K562 (cell line): ENCODE results near the gene KLHL29. TPM values are rescaled to one million over a fixed set of nuclear protein-coding genes. Genes with fewer than 3 reads are reported as not detected.

Source experiments
- ATAC-seq: fragments of 200-7000 bp; cut with Tn5 transposase; 3 replicates; pipeline ENCODE4 v1.9.1; 2020; ENCODE audit warnings: moderate library complexity
- BruUV-seq: library from RNA; stranded (reverse); fragments of 400-500 nt; replicated peaks from 2 replicates; lab custom pipeline; 2021; lab: Mats Ljungman, UMichigan
- CTCF ChIA-PET: fragments of 300-600 bp; formaldehyde crosslinking; extraction: SDS; loops from one replicate; lab custom pipeline; 2021; ENCODE audit warnings: low intra/inter-chr PET ratio; lab: Yijun Ruan, JAX
- POLR2A ChIA-PET: fragments of 300-600, 350-650 bp; sonication (Branson Sonifier 250); formaldehyde crosslinking; extraction: SDS; loops from one replicate; lab custom pipeline; 2021; ENCODE audit warnings: antibody characterized with exemption, inconsistent platforms; lab: Yijun Ruan, JAX
- DNase-seq, 4 experiments: peaks; one replicate each; pipeline versions ENCODE4 v3.0.0 to v3.0.0-alpha.2; 2011 to 2018; ENCODE audit warnings: low spot score in 3 of 4, mixed read lengths in 3 of 4; ENCODE audit errors: extremely low read depth in 1 of 4
- FAIRE-seq: peaks from 2 replicates; lab custom pipeline; 2011; peaks lifted over from hg19 to GRCh38; lab: Jason Lieb, UNC
- H2AFZ ChIP-seq: 2 replicates; pipeline ENCODE4 v1.6.0; 2011; ENCODE audit warnings: low read depth, low read length, control low read depth, inconsistent platforms
- H3K27ac ChIP-seq: fragments of 200-600 bp; 3 replicates; pipeline ENCODE4 v1.8.0; 2011; ENCODE audit warnings: low read depth, mild to moderate bottlenecking, control low read depth, inconsistent platforms, low read length, moderate library complexity, mixed read lengths; ENCODE audit errors: extremely low read depth
- H3K27me3 ChIP-seq, 2 experiments: fragments of 300-600 bp in 1 of 2; 2 replicates in 1 of 2; 3 replicates in 1 of 2; pipeline versions ENCODE4 v1.6.0 to v1.8.0; 2011; ENCODE audit warnings: inconsistent platforms in 2 of 2, low read length in 2 of 2, mild to moderate bottlenecking in 1 of 2, mixed read lengths in 1 of 2, moderate library complexity in 1 of 2; ENCODE audit not compliant: control insufficient read depth in 2 of 2, insufficient read depth in 2 of 2
- H3K36me3 ChIP-seq: fragments of 300-600 bp; 3 replicates; pipeline ENCODE4 v1.8.0; 2011; ENCODE audit warnings: mild to moderate bottlenecking, low read length, inconsistent platforms; ENCODE audit not compliant: control insufficient read depth, insufficient read depth
- H3K4me1 ChIP-seq, 2 experiments: fragments of 200-600 bp in 1 of 2; replicated peaks in 1 of 2; 2 replicates in 1 of 2; 3 replicates in 1 of 2; pipeline versions ENCODE4 v1.5.1 to v1.8.0; 2011; ENCODE audit warnings: inconsistent platforms in 2 of 2, low read length in 2 of 2, mild to moderate bottlenecking in 1 of 2, mixed read lengths in 1 of 2, moderate library complexity in 1 of 2; ENCODE audit not compliant: control insufficient read depth in 2 of 2, insufficient read depth in 2 of 2
- H3K4me2 ChIP-seq: 2 replicates; pipeline ENCODE4 v1.6.1; 2011; ENCODE audit warnings: low read length, control low read depth, inconsistent platforms, mixed read lengths; ENCODE audit not compliant: insufficient read depth
- H3K4me3 ChIP-seq: fragments of 200-600 bp; sonication (generic), shearing (Covaris generic); 2 replicates; pipeline ENCODE4 v1.5.1; 2016; ENCODE audit warnings: control low read depth, inconsistent platforms
- H3K79me2 ChIP-seq: fragments of 200-600 bp; 3 replicates; pipeline ENCODE4 v1.8.0; 2011; ENCODE audit warnings: low read length, inconsistent platforms; ENCODE audit not compliant: control insufficient read depth, insufficient read depth
- H3K9ac ChIP-seq, 2 experiments: 2 replicates each; pipeline versions ENCODE4 v1.6.0 to v1.6.1; 2011; ENCODE audit warnings: low read depth in 2 of 2, low read length in 2 of 2, control low read depth in 1 of 2, inconsistent platforms in 1 of 2, mild to moderate bottlenecking in 1 of 2, mixed read lengths in 1 of 2; ENCODE audit not compliant: insufficient read depth in 1 of 2
- H3K9me1 ChIP-seq: one replicate; pipeline ENCODE4 v1.6.0; 2011; ENCODE audit warnings: inconsistent platforms, mild to moderate bottlenecking, low read length, moderate library complexity; ENCODE audit not compliant: control insufficient read depth, insufficient read depth
- H3K9me3 ChIP-seq: replicated peaks from 2 replicates; pipeline ENCODE4 v1.5.1; 2011; ENCODE audit warnings: low read depth, low read length, inconsistent platforms; ENCODE audit not compliant: control insufficient read depth, insufficient read depth
- H4K20me1 ChIP-seq: replicated peaks from 2 replicates; pipeline ENCODE4 v1.6.1; 2011; ENCODE audit warnings: low read length, inconsistent platforms, mixed read lengths; ENCODE audit not compliant: control insufficient read depth, insufficient read depth
- E2F4 ChIP-seq: sonication (generic); formaldehyde crosslinking; IDR thresholded peaks from 2 replicates; pipeline ENCODE4 v1.8.0; 2022; ENCODE audit warnings: mild to moderate bottlenecking, low read depth, missing genetic modification reagents
- EP400 ChIP-seq: fragments of 450-650 bp; IDR thresholded peaks from 2 replicates; pipeline ENCODE4 v1.6.1; 2017; ENCODE audit warnings: antibody characterized with exemption, mild to moderate bottlenecking, moderate library complexity
- HMG20B ChIP-seq: fragments of 250-450 bp; sonication (Bioruptor Pico); IDR thresholded peaks from 2 replicates; pipeline ENCODE4 v1.5.0; 2021; ENCODE audit warnings: mild to moderate bottlenecking
- HMGXB4 ChIP-seq: sonication (generic); formaldehyde crosslinking; IDR thresholded peaks from 2 replicates; pipeline ENCODE4 v1.8.1; 2023; ENCODE audit warnings: mild to moderate bottlenecking, missing genetic modification reagents
- NCOA1 ChIP-seq: fragments of 450-650 bp; IDR thresholded peaks from 2 replicates; pipeline ENCODE4 v1.6.1; 2016; ENCODE audit warnings: low read depth
- POLR3G ChIP-seq: IDR thresholded peaks from 2 replicates; pipeline ENCODE4 v1.6.1; 2011; ENCODE audit not compliant: insufficient read length, insufficient replicate concordance; ENCODE audit errors: extremely low read depth
- PTRF ChIP-seq: fragments of 450-650 bp; IDR thresholded peaks from 2 replicates; pipeline ENCODE4 v1.6.1; 2016; ENCODE audit warnings: mild to moderate bottlenecking, missing genetic modification characterization, missing compliant biosample characterization
- RBM17 ChIP-seq: fragments of 200-400 bp; formaldehyde crosslinking; IDR thresholded peaks from 2 replicates; pipeline ENCODE4 v1.6.1; 2017; ENCODE audit warnings: low read depth, mild to moderate bottlenecking, low read length, borderline replicate concordance
- RBM22 ChIP-seq: fragments of 200-400 bp; formaldehyde crosslinking; IDR thresholded peaks from 2 replicates; pipeline ENCODE4 v1.6.1; 2018; ENCODE audit warnings: low read length, low read depth; ENCODE audit not compliant: poor library complexity, severe bottlenecking
- SMAD4 ChIP-seq: fragments of 250-450 bp; sonication (Bioruptor Pico); conservative IDR thresholded peaks from 2 replicates; pipeline ENCODE4 v1.8.0; 2021; ENCODE audit warnings: inconsistent platforms, mild to moderate bottlenecking, moderate library complexity
- SMARCA4 ChIP-seq: fragments of 450-650 bp; IDR thresholded peaks from 2 replicates; pipeline ENCODE4 v1.6.1; 2016
- ZNF318 ChIP-seq, 2 experiments: fragments of 450-650 bp; IDR thresholded peaks; 2 replicates each; pipeline ENCODE4 v1.6.1; 2016; ENCODE audit warnings: mild to moderate bottlenecking in 2 of 2, borderline replicate concordance in 1 of 2, low read depth in 1 of 2, moderate library complexity in 1 of 2
- WGBS: fragments of 100-300 bp; shearing (Covaris generic); methylation state at CpG from one replicate; pipeline ENCODE4 v1.1.6; 2016; ENCODE audit warnings: low coverage, mixed read lengths; ENCODE audit not compliant: insufficient coverage; ENCODE audit errors: missing lambda C conversion rate; 5-methylcytosine and 5-hydroxymethylcytosine counted together
- in situ Hi-C: fragments of 300-500 bp; cut with MboI; formaldehyde crosslinking; loops from 4 replicates; pipeline ENCODE4 v1.15.0; 2018; ENCODE audit warnings: inconsistent platforms, mixed read lengths
- intact Hi-C: fragments of 100-400 bp; cut with micrococcal nuclease; formaldehyde crosslinking; loops from 2 replicates; pipeline ENCODE4 v1.14.2; 2022
- polyA plus RNA-seq, 8 experiments: library from polyadenylated mRNA; depleted of rRNA in 4 of 8; stranded (reverse) in 5 of 8; unstranded in 3 of 8; fragments of >200 nt; fragmentation: Nextera tagmentation in 2 of 8; fragmentation: Illumina TruSeq in 1 of 8; extraction: Ambion mirVana in 2 of 8; extraction: Trizol in 1 of 8; gene quantifications; 2 replicates each; pipeline versions ENCODE4 v1.2.1 to v1.2.3, GENCODE V29; 2011 to 2014; ENCODE audit warnings: inconsistent platforms in 1 of 8, missing spikeins in 1 of 8
- total RNA-seq, 7 experiments: library from RNA; depleted of rRNA in 6 of 7; stranded (reverse); fragments of >200 nt in 6 of 7; fragmentation: Illumina TruSeq in 2 of 7; extraction: Trizol in 2 of 7; gene quantifications; 2 replicates each; pipeline versions ENCODE4 v1.2.1 to v1.2.3, GENCODE V29; 2011 to 2021; ENCODE audit warnings: low replicate concordance in 1 of 7

KLHL29 gene
- total and polyA plus RNA-seq, 9 of the 15 experiments (the other 6 are each of a cell fraction or from before 2014, with no cell fraction given): 0.03 to 0.31 (median 0.08) TPM; not detected in 1

- ChIA-PET CTCF (no interaction called here), POLR2A (interaction anchor here (0.8 to 1.0 kb wide), 2 partner anchors 18 to 800 kb away, joined by 3 read pairs; no protein-coding TSS in a partner anchor)
- in situ Hi-C loops: no loop called here
- intact Hi-C loops: no loop called here
- Histone ChIP-seq H2AFZ (no peak overlapping the region), H3K4me3 (no peak overlapping the region), H3K79me2 (no peaks in the 10 kb centered on the region), H3K9me1 (no peaks in the 10 kb centered on the region), H3K9ac (no peak overlapping the region), H3K27ac (no peak overlapping the region), H3K4me1 (0 out of 5 replicates have a peak, but pooled peaks cover 0 to 4% of the 10 kb centered on the region in 2 experiments), H4K20me1 (peaks cover 4% of the 10 kb centered on the region; the same call in 1 of the 2 replicates), H3K27me3 (peaks cover 28 to 90% of the 10 kb centered on the region in 2 experiments), H3K36me3 (no peaks in the 10 kb centered on the region), H3K4me2 (no peak overlapping the region), H3K9me3 (peaks cover 2% of the 10 kb centered on the region; the same call in 1 of the 2 replicates)
- 0% methylated on average over 8 of the region's 8 CpGs for WGBS
- no TSS peak for BruUV-seq
- FAIRE-seq (no peak), DNase-seq (no peak), ATAC-seq (no peak)
- no peak for TF ChIP-seq POLR3G
- TF ChIP-seq NCOA1: no peak
- TF ChIP-seq PTRF (tag): no peak
- TF ChIP-seq RBM17: no peak
- no peak for TF ChIP-seq ZNF318 (IDR thresholded peaks at IDR 0.05; ENCODE audit: borderline replicate concordance in 1 of 2, low read depth in 1 of 2)
- TF ChIP-seq HMGXB4 (CRISPR knock-in tag): no peak
- TF ChIP-seq RBM22: no peak
- no peak for TF ChIP-seq E2F4 (CRISPR knock-in tag)
- no peak for TF ChIP-seq HMG20B
- no peak for TF ChIP-seq EP400
- TF ChIP-seq SMARCA4: no peak
- no peak for TF ChIP-seq SMAD4
Measured at GRCh38 chr2:23622466-23622865, 237.5 kb downstream of the KLHL29 start.
